Glutamatergic neuron (in vitro differentiated cells): Measurements from ENCODE around the gene WEE1. TPM values are rescaled to one million over a fixed set of nuclear protein-coding genes. Genes with fewer than 3 reads are reported as not detected.

Experiments
- DNase-seq: peaks from one replicate; pipeline ENCODE4 v3.0.0; 2022
- H3K27ac Mint-ChIP-seq: one replicate; pipeline ENCODE4 v1.8.0; 2020; ENCODE audit warnings: mild to moderate bottlenecking, mixed read lengths, inconsistent platforms; ENCODE audit not compliant: unreplicated experiment
- H3K27me3 Mint-ChIP-seq: one replicate; pipeline ENCODE4 v1.8.0; 2020; ENCODE audit warnings: mild to moderate bottlenecking, moderate library complexity, mixed read lengths, inconsistent platforms; ENCODE audit not compliant: unreplicated experiment
- H3K36me3 Mint-ChIP-seq: one replicate; pipeline ENCODE4 v1.8.0; 2020; ENCODE audit warnings: mild to moderate bottlenecking, mixed read lengths, inconsistent platforms; ENCODE audit not compliant: unreplicated experiment
- H3K4me1 Mint-ChIP-seq: one replicate; pipeline ENCODE4 v1.8.0; 2020; ENCODE audit warnings: mild to moderate bottlenecking, low read depth, mixed read lengths, inconsistent platforms; ENCODE audit not compliant: unreplicated experiment
- H3K4me3 Mint-ChIP-seq: one replicate; pipeline ENCODE4 v1.8.0; 2020; ENCODE audit warnings: mild to moderate bottlenecking, mixed read lengths, inconsistent platforms; ENCODE audit not compliant: unreplicated experiment
- H3K9me3 Mint-ChIP-seq: one replicate; pipeline ENCODE4 v1.8.0; 2020; ENCODE audit warnings: mild to moderate bottlenecking, moderate library complexity, mixed read lengths, inconsistent platforms; ENCODE audit not compliant: unreplicated experiment
- total RNA-seq: library from RNA; stranded (reverse); fragmentation: NEBNext Ultra II Directional; extraction: Animal tissue kit (Norgen Biotek cat#: 25700); gene quantifications from one replicate; pipeline ENCODE4 v1.2.1, GENCODE V29; 2021; ENCODE audit not compliant: unreplicated experiment
- TF ChIP-seq, protein P1 (sequence below): fragments of 200-600 bp; sonication (generic); IDR thresholded peaks from one replicate; pipeline ENCODE4 v1.5.0; 2021; ENCODE audit not compliant: partially characterized antibody, unreplicated experiment

WEE1 gene
- total RNA-seq, 1 donor from 2014 or later: 10.2 TPM

DNA sequence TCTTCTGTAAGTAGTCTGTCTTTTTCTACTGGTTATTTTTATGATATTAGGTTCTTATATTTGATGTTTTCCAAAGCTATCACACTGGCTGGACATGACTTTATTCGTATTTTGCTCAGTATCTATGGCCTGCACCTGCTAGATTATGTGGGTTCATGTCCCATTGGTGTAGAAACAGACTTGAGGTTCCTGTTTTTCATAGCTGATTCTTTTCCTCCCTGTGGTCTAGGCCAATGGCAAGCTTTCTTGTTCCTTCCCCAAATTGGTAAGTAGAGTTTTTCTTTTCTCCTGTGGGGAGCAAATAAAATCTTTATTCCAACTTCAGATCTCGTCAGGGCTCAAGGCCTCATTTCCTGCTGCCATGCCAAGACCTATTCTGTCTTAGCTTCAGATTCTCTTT is 60.2 kb downstream of the WEE1 start:
- TF ChIP-seq, protein P1, sequence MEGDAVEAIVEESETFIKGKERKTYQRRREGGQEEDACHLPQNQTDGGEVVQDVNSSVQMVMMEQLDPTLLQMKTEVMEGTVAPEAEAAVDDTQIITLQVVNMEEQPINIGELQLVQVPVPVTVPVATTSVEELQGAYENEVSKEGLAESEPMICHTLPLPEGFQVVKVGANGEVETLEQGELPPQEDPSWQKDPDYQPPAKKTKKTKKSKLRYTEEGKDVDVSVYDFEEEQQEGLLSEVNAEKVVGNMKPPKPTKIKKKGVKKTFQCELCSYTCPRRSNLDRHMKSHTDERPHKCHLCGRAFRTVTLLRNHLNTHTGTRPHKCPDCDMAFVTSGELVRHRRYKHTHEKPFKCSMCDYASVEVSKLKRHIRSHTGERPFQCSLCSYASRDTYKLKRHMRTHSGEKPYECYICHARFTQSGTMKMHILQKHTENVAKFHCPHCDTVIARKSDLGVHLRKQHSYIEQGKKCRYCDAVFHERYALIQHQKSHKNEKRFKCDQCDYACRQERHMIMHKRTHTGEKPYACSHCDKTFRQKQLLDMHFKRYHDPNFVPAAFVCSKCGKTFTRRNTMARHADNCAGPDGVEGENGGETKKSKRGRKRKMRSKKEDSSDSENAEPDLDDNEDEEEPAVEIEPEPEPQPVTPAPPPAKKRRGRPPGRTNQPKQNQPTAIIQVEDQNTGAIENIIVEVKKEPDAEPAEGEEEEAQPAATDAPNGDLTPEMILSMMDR: no peak
- Mint-ChIP-seq H3K4me3 (no peak overlapping the region), H3K27me3 (no peaks in the 10 kb centered on the region), H3K9me3 (peaks cover 2% of the 10 kb centered on the region), H3K4me1 (no peaks in the 10 kb centered on the region), H3K27ac (no peak overlapping the region), H3K36me3 (no peaks in the 10 kb centered on the region)
- no peak for DNase-seq

DNA sequence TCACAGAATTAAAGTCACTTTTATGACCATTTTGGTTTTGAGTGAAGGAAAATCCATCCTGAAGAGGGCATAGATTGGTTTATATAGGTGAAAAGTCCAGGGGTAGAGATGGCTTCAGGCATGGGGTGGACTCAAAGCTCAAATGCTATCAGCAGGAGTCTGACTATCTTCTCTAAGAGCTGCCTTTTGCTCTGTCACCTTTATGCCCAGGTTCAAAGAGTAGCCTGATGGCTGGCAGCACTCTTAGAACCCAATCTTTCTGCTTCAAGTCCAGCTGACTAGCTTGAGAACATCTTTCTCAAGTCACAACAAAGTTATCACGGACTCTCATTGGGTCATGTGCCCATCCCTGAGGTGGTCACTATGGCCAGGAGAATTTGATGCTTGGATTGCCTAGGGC is 63.2 kb downstream of the WEE1 start:
- no peaks in the 10 kb centered on the region for H3K4me1 Mint-ChIP-seq

DNA sequence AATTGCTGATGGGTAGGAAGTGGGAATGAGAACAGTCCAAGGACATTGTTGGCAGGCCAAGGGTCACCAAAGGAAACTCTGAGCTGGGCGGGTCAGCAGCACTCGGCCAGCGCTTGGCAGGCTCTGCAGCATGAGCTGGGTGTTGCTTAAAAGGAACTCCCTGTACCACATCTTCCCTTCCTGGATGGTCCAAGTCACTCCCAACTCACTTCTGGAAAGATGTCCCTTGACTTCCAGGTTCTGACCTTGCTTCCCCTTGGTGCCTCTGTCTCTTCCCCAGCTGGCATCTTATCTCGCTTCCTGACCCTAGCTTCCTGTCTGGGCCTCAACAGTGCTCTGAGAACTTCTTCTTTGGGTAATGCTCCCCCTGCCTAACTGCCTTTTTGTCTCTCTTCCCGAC is 65.6 kb downstream of the WEE1 start:
- DNase-seq: no peak
- TF ChIP-seq, protein P1: no peak
- Mint-ChIP-seq H3K9me3 (no peaks in the 10 kb centered on the region), H3K27me3 (no peaks in the 10 kb centered on the region), H3K4me1 (no peaks in the 10 kb centered on the region), H3K4me3 (no peak overlapping the region), H3K36me3 (no peaks in the 10 kb centered on the region), H3K27ac (no peak overlapping the region)

More for the DNA sequence above, 63.2 kb downstream of the WEE1 start:
- H3K9me3 Mint-ChIP-seq: peaks cover 2% of the 10 kb centered on the region
- H3K27ac Mint-ChIP-seq: no peak overlapping the region
- TF ChIP-seq, protein P1: no peak
- no peaks in the 10 kb centered on the region for H3K36me3 Mint-ChIP-seq
- no peak overlapping the region for H3K4me3 Mint-ChIP-seq
- DNase-seq: no peak
- H3K27me3 Mint-ChIP-seq: no peaks in the 10 kb centered on the region

Other genes with a start within 250 kb of the WEE1 start
- 72.9 TPM for gene IPO7, start 189.0 kb upstream of the WEE1 start, total RNA-seq
- 28.2 TPM for gene ZNF143, start 112.7 kb upstream of the WEE1 start, total RNA-seq
- 8.7 TPM for gene SWAP70, start 90.4 kb downstream of the WEE1 start, total RNA-seq